GM21528 (cell line): ENCODE results near the gene GPX4.

Source experiments
- ATAC-seq: cut with Tn5 transposase; IDR thresholded peaks from one replicate; pipeline ENCODE4 v1.9.1; 2021; ENCODE audit warnings: mild to moderate bottlenecking, moderate library complexity; ENCODE audit not compliant: unreplicated experiment, low FRiP score

Gene GPX4

GRCh38 chr19:1146858-1147780 is 43.3 kb downstream of the GPX4 start:
- no peak for ATAC-seq

- ATAC-seq, result no peak
Observed at GRCh38 chr19:1147934-1148549, 44.2 kb downstream of the GPX4 start.

DNA sequence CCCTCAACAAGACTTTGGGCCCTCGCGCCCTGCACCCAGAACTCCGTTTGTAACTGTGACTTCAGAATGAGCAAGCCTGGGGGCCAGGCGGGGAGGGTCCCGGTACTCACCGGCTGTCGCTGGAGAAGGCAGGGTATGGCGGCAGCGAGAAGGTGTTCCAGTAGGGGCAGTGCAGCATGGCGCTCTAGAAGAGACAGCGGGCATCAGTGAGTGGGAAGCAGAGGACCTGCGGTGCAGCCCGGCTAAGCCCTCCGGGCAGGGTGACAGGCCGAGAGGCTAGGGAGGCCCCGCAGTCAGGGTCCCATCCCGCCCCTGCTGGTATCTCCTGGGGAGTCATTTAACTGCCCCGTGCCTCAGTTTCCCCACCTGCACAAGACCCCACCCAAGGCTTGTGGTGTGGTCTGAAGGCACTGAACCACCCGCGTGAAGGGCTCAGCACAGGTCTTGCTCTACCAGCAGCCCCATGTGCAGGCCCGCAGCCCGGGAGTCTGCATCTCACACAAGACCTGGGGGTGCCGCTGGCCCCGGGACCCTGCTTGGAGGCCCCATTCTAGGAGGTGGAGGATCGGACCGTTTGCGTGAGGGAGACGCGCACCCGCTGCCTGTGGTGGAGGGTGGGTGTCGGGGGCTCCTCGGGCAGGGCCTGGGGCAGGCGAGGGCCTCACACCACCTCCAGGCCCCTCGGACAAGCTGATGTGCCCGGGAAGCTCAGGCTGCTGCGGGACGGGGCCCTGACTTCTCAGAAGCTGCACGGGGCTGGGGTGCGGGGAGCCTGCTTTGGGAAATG is 45.7 kb downstream of the GPX4 start:
- no peak for ATAC-seq

GRCh38 chr19:1150333-1151036 is 46.7 kb downstream of the GPX4 start:
- ATAC-seq, result no peak

GRCh38 chr19:1151037-1151724 is 47.4 kb downstream of the GPX4 start:
- no peak for ATAC-seq

GRCh38 chr19:1151917-1152587 is 48.3 kb downstream of the GPX4 start:
- ATAC-seq, result no peak

DNA sequence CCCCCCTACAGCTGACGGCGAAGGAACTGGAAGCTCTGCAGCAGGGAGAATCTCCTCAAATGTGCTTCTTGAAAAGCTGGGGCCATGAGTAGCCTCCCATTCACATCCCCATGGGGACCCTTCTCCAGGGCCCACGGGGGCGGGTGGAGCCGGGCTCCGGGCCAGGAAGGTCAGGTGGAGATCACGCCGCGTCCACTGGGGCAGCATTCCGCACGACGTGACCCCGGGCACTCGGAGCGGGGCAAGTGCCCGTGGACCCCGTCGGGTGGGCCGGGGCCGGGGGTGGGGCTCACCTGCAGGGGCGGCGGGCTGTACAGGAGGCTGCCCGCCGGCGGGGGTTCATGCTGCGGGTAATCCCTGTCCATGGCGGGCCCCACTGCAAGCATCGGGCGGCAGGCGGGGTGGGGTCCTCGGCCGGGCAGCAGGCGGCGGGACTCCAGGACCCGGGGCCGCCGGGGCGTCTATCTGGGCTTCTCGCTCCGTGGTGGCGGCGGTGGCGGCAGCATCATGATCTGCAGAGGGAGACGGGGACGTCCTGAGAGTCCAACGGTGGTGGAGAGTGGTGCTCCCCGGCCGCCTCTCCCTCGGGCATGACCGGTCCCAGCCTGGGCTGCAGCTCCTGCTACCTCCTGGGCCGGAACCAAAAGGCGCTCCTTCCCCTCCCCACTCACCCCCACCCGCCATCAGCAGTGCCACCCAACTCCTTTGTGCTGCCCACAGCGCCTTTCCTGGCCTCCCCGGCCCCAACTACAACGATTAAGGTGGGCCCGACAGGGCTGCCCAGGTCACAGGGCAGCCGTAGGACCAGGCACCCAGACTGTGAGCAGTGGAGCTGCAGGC is 50.3 kb downstream of the GPX4 start:
- ATAC-seq, result no peak

GRCh38 chr19:1154731-1155351 is 51.0 kb downstream of the GPX4 start:
- ATAC-seq, result no peak

GRCh38 chr19:1155352-1156304 is 51.8 kb downstream of the GPX4 start:
- no peak for ATAC-seq
